ENCODE measurements around the gene ATP11A. TPM values are rescaled to one million over a fixed set of nuclear protein-coding genes. Genes with fewer than 3 reads are reported as not detected.
A peak's percentile ranks its signal among the peaks of the same experiment; 100 is the strongest.
"Not testable (repeated sequence)": the region's sequence is repeated elsewhere in the genome, so short reads cannot be mapped to it uniquely, and the experiment has no call there.

Gene ATP11A
- total RNA-seq, 1 donor from 2014 or later, result 23.7 TPM

DNA sequence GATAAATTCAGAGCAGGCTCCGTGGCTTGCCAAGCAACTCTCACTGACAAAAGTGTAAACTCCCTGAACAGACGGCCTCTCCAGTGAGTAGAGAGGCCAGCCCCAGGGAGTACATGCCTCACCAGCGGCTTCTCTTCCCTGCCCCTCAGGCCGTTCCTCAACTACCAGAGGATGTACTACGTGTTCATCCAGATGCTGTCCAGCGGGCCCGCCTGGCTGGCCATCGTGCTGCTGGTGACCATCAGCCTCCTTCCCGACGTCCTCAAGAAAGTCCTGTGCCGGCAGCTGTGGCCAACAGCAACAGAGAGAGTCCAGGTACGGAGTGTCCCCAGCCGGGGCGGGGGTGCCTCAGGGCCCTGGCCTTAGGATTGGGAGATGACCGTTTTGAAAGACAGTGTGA, 185.8 kb downstream of the ATP11A start:
- no peak for DNase-seq (ENCODE audit: low read depth, low spot score)

DNA sequence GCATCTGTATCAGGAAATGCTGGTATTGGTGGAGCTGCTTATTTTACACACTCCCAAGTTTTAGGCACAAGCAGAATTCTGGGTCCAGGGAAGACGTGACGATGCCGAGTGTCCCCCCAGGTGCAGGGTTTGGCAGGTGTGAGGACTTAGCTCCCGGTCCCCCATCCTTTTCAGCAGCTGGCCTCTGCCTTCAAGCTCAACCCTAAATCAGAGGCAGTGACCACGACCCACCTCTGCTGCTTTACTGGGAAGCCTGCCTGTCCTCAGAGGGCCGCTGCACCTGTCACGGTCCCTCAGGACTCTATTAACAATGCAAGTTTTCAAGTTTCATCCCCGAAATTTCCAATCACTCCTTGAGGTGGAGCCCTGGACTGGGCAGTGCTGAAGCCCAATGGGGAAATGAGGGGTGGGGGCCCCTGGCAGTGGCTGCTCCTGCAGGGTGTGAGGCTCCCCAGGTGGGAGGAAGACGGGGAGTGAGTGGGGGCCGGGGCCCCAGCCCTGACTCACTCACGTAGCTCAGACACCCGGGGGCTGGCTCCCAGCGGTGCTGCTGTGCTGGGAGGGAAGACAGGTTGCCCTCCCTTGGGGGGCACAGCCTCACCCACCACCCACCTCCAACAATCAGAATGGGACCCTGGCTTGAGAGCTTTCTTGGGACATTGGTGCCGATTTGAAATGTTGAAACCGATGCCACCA, 186.6 kb downstream of the ATP11A start:
- no peak for DNase-seq (ENCODE audit: low read depth, low spot score)

DNA sequence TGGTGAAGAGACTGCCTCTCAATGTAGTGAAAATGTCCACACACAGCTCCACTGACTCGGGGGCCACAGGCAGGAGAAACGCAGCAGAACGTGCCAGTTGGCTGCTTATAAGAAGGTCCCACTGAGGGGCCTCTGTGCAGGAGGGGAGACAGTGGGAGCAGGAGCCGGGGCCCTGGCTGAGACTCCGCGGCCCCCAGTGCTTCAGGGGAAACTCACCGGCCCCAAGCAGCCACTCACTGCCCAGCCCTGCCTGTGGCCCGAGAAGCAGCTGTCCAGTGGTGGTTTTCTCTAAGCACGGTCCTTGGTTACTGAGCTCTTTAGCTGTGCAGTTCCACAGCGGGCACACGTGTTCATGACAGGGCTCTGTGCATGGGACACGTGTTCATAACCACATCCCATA, 187.2 kb downstream of the ATP11A start:
- DNase-seq (ENCODE audit: low read depth, low spot score), result no peak

DNA sequence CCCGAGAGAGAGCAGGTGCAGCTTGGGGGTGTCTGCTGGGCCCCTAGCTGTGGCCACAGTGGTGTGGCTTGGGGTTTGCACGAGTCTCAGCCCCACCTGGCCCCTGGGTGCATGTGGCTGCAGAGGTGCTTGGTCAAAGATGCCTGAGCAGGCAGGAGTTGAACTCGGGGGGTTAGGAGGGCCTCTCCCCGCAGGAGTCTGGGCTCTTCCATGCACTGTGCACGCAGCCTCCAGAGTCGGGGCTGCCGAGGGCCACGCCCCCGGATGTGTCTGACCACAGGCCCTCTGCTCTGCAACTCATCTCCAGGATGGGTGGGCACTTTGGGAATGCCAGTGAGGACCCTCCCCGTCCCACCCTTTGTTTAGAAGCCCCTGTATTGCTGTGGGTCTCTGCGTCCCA, 187.7 kb downstream of the ATP11A start:
- DNase-seq (ENCODE audit: low read depth, low spot score), result no peak

DNA sequence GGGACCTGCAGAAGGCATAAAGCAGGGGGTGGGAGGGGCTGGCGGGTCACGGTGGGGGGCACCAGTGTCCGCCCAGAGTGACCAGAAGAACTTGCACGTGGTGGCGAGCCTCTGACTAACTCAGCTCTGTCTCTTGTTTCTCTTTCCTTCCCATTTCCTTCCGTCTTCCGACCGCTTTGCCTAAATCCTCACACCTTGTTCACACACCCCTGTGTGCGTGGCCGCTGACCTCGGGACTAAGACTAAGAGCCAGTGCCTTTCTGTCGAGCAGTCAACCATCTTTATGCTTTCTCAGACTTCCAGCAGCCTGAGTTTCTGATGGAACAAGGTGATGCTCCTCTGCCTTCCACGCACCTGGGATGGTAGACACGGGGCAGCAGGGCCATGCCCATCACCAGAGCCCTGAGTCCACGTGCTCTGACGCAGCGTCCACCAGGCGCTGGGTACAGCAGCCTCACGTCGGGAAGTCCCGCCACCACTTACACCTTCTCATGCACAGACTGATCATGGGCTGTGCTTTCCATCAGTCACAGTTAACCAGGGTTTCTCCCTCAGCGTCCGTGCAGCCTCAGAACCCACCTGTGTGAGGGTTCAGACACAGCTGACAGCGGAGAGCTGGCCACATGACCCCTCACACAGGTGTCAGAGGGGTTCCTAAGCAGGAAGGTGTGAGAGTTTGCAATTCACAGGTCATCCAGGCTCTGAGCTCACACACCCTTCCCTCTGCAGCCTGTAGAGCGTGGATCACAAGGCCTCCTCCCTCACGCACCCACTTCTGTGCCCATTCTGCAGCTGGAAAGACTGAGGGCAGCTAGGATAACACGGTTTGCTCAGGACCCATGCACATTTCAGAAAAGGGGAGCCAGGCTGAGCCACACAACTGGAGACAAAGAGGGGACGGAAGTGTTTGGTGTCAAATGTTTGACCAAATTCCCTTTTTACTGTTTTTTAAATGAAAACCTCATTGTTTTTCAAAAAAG, 188.4 kb downstream of the ATP11A start:
- no peak for DNase-seq (ENCODE audit: low read depth, low spot score)

DNA sequence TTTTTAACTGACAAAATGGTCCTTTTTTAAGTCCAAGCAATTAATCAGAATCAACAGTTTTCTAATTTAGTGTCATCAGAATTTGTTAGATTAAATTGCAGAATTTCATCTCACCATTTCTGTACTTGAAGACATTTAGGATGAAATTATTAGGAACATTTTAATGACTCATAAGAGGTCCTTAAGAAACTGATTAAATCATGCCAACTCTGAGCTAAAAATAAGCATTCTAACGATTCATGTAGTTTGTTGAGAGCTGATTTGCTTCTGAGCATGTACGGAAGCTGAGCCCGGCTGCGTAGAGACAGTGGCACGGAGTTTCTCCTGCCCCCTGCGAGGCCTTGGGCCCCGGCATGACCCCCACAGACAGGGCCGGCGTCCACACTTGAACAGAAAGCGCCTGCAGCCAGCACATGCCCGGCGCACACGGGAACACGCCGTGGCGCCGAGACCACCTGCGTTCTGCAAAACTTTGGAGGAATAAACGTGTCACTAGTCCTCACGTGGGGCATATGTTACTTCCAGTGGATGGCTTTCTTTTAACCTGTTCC, 189.5 kb downstream of the ATP11A start:
- no peak for DNase-seq (ENCODE audit: low read depth, low spot score)

DNA sequence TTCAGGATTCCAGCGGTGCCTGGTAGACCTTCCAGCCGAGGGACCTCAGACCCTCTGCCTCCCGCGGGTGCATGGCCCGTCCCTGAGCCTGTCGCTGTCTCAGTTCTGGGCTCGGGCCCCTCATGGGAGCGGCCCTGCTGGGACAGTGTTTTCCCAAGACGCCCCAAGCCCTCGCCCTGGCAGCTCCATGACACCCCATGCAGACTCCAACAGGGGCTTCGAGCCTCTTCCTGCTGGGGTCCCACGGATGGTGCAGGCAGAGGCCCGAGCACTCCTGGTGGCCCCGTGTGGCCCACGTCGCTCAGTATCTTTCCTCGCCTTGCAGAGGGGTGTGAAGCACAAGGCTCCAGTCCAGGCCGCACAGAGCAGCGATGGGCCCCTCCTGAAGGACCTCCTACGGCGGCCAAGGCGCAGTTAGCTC, 190.4 kb downstream of the ATP11A start:
- no peak for DNase-seq (ENCODE audit: low read depth, low spot score)

DNA sequence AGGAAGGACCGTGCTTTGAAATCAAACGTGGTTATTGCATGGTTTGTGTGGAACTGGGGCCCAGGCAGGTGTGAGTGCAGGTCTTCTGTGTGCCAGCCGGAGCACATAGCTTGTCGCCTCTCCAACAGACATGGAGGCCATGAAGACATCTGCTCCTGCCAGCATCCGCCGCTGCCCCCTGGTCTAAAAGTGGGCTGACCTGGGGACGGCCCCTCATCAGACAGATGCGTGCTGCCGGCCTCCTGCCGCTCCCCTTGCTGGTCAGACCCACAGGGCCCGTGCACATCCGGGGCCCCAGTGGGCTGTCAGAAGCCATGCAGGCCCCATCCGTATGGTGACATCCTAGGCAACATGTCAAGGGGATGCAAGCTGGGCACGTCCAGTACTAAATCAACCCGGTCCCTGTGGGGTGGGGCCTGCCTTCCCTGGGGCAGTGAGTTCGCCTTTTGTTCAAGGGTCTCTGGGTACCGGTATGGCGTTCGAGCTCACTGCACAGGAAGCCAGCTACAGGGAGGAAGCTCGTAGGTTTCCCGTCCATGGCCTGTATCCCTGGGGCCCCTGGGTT, 191.2 kb downstream of the ATP11A start:
- no peak for DNase-seq (ENCODE audit: low read depth, low spot score)

DNA sequence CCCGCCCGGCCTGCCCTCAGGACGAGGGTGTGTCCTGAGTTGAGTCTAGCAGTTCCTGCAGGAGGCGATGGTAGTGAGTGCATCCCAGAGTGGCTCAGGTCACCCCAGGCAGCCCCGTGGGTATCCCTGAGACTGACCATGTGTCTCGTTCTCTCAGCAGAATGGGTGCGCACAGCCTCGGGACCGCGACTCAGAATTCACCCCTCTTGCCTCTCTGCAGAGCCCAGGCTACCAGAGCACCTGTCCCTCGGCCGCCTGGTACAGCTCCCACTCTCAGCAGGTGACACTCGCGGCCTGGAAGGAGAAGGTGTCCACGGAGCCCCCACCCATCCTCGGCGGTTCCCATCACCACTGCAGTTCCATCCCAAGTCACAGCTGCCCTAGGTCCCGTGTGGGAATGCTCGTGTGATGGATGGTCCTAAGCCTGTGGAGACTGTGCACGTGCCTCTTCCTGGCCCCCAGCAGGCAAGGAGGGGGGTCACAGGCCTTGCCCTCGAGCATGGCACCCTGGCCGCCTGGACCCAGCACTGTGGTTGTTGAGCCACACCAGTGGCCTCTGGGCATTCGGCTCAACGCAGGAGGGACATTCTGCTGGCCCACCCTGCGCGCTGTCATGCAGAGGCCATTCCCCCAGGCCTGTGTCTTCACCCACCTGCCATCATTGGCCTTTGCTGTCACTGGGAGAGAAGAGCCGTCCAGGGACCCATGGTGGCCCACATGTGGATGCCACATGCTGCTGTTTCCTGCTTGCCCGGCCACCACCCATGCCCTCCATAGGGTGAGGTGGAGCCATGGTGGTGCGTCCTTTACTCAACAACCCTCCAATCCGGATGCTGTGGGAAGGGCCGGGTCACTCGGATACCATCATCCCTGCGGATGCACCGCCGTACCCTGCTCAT, 192.1 kb downstream of the ATP11A start:
- no peak for DNase-seq (ENCODE audit: low read depth, low spot score)

DNA sequence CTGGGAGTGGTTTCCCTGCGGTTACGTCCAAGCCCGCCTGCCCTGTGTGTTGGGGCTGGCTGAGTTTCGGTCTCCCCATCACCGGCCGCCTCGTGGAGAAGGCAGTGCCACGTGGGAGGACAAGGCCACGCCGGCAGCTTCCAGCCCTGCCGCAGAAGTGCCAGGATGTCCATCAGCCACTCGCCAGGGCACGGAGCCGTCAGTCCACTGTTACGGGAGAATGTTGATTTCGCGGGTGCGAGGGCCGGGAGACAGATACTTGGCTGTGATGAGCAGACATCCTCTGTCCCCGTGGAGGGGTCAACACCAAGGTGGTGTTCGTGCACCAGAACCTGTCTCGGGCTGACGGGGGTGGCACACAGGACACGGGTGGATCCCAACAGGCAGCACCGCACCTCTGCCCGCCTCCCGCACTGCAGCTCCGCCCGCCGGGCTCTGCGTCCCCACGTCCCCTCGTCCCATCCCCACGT, 192.8 kb downstream of the ATP11A start:
- DNase-seq (ENCODE audit: low read depth, low spot score), result no peak

DNA sequence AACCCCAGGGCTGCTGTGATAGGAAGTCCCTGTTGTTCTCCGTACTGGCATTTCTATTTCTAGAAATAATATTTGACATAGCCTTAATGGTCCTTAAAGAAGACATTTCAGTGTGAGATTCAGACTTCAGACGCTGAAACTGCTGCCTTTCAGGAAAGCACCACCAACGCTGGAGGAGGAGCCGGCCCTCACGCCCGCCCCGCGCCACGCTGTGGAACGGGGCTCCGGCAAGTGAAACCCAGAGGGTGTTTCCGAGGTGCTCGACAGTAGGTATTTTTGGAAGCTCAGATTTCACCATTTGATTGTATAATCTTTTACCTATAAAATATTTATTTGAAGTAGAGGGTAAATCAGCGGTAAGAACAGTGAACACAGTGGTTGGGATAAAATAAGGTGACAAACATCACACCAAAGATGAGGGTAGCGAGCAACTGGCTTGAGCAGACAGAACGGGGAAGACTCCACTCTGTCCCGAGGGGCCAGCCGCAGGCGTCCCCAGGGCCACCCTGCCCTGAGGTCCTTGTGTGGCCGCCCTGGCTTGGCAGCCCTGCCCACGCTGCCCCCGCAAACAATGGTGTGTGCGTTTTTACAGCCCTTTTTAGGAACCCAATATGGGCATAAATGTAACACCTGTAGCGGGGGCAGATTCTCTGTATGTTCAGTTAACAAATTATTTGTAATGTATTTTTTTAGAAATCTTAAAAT, 193.6 kb downstream of the ATP11A start:
- DNase-seq (ENCODE audit: low read depth, low spot score), result no peak

DNA sequence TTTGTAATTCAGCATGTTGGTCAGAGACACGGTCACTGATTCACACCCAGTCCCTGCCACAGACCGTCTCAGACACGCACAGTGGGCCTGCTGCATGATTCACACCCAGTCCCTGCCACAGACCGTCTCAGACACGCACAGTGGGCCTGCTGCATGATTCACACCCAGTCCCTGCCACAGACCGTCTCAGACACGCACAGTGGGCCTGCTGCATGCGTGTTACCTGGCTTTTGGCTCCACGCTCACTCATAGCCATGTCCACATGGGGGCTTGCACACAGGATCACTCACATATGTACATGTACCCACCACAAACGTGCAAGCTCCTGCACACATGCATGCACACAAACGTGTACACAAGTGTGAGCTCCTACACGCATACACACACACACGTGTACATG, 194.9 kb downstream of the ATP11A start:
- not testable (repeated sequence) for DNase-seq (ENCODE audit: low read depth, low spot score)

DNA sequence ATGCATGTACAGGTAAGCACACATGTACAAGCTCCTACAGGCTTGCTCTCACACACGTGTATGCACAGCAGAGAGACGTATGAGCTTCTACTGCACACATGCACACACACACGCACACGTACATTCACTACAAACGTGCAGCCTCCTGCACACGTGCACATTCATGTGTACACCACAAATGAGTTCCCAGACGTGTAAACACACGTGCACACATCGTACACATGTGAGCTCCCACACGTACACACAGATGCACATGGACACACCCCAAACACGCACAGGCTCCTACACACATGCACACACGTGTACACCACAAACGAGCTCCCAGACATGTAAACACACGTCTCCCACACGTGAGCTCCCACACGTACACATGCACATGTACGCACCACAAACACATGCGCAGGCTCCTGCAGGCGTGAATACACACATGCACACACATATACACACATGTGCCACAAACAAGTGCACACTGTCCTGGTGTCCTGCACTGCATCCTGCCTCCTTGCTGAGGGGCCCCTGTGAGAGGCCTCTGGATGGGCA, 195.5 kb downstream of the ATP11A start:
- no peak for DNase-seq (ENCODE audit: low read depth, low spot score)

DNA sequence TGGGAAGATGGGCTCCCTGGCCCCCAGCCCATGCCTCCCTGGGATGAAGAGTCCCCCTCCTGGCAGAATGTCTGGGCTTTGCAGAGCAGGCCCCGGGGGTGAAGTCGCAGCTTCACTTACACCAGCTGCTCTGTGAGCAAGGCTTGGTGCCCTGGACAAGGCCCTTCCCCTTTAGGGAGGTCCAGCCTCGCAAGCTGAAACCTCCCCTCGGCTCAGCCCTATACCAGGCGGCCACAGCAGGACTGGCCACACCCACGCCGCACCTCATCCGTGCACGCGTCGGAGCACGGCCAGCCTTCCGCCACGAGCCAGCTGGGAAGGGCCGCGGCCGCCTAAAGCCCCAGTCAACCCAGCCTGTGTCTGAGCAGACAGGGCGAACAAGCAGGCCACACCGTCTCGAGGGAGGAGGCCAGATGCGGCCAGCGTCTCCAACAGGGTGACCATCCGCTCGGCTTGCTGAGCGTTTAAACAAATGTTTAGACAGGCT, 196.0 kb downstream of the ATP11A start:
- DNase-seq (ENCODE audit: low read depth, low spot score), result peak; percentile 51

DNA sequence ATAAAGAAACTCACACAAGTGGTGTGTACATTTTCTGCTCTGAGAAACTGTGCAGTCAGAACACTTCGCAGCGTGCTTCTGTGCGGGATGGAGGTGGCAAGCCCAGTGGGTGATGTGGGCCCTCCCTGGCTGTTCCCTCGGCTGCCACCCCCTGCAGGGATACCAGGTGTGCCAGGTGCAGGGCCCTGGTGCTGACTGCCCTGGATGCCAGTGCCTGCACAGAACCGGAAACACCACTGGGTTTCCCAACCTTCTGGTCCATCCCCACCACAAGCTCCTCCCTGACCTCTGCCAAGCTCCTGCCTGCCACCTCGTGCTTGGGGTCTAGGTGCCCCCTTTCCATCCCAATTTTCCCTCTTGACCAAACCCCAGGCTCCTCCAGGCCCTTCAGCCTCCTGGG, 197.3 kb downstream of the ATP11A start:
- DNase-seq (ENCODE audit: low read depth, low spot score), result no peak

DNA sequence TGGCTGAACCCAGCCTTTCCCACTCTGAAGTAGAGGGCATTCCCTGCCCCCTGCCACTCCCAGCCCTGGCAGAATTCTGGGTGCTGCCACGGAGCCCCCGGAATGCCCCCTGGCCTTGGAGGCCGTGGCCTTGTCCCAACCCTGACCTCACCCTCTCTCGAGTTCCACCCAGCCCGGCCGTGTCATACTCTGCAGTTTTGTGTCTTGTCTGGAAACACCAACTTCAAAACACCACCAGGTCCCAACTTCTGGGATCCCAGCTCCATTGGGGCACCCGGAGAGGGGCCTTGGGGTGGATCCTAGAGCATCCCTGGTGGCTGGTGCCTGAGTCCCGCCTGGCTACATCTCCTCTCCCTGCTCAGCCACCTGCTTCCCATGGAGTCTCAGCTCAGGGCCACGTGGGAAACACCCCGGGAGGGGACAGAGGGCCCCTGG, 197.7 kb downstream of the ATP11A start:
- DNase-seq (ENCODE audit: low read depth, low spot score), result no peak

DNA sequence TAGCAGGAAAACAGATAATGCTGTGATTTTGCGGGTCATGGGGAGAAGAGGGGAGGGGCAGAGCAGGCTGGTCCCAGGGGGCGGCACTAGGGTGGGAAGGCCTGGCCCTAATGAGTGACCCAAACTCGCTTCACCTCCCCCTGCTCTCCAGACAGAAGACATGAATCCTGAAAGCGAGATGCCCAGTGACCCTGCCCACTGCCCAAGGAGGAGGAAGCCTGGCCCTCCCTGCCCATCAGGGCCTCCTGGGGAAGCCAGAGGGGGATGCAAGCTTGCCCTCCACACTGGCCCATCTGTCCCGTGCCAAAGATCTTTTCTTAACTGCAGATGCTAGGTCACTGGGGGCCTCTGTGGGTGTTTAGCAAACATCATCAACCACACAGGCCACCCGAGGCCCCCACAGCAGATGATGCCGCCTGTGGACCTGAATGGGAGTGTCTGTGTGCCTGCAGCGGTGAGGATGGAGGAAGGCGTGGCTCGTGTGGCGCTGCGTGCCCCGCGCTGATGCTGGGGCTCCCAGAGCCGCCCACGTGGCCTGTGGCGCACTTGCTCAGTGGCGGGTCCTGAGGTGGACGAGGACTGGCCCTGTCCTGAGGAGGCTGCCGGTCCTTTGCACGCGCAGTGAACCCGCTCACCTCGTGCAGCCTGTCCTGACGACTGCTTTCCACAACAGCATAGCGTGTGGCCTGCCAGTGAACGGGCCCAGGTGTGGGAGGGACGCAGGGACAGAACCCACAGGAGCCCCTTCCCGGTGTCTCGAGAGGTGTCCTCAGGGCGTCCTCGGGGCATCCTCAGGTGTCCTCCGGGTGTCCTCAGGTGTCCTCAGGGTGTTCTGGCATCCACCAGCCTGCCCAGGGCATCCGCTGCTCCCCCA, 198.6 kb downstream of the ATP11A start:
- DNase-seq (ENCODE audit: low read depth, low spot score), result no peak

Measured in pulmonary artery endothelial cell (primary cell).